Erythroblast (primary cell): ENCODE data around the gene ADORA2A.

Source experiments
- DNase-seq, 2 experiments: peaks; one replicate each; lab custom pipeline; 2025; lab: John Stamatoyannopoulos, UW
- GATA1 ChIP-seq: IDR thresholded peaks from 2 replicates; pipeline ENCODE4 v1.6.1; 2011; ENCODE audit warnings: low read depth, mild to moderate bottlenecking, control low read depth, low read length, moderate library complexity
- POLR2A ChIP-seq: IDR thresholded peaks from 2 replicates; pipeline ENCODE4 v1.6.1; 2011; ENCODE audit warnings: mild to moderate bottlenecking, low read length

The ADORA2A gene

GRCh38 chr22:24427500-24428164, at the start of gene ADORA2A:
Gene ADORA2A (plus strand): TSS chr22:24427599. CDS start chr22:24433405, 5,806 bp downstream.
- no peak for TF ChIP-seq POLR2A
- no peak for TF ChIP-seq GATA1
- no peak for DNase-seq

- TF ChIP-seq GATA1: no peak
- no peak for TF ChIP-seq POLR2A
- no peak for DNase-seq
Measured at GRCh38 chr22:24379536-24379935, 47.9 kb upstream of the ADORA2A start.

GRCh38 chr22:24380220-24380904, 47.0 kb upstream of the ADORA2A start:
- peak in 1 of 2 experiments; percentile 10 for DNase-seq
- TF ChIP-seq GATA1 (no peak), POLR2A (no peak)

GRCh38 chr22:24380905-24381230, 46.5 kb upstream of the ADORA2A start:
- peak in 1 of 2 experiments; percentile 30 for DNase-seq
- no peak for TF ChIP-seq GATA1
- no peak for TF ChIP-seq POLR2A

- TF ChIP-seq POLR2A (no peak), GATA1 (no peak)
- DNase-seq: no peak
Measured at GRCh38 chr22:24383061-24383460, 44.3 kb upstream of the ADORA2A start.

- no peak for DNase-seq
- TF ChIP-seq POLR2A: no peak
- TF ChIP-seq GATA1: no peak
Measured at GRCh38 chr22:24384131-24384530, 43.3 kb upstream of the ADORA2A start.

- no peak for TF ChIP-seq POLR2A
- no peak for TF ChIP-seq GATA1
- peak in 1 of 2 experiments; percentile 20 for DNase-seq
Measured at GRCh38 chr22:24386937-24387471, 40.4 kb upstream of the ADORA2A start.

GRCh38 chr22:24389680-24390079, 37.7 kb upstream of the ADORA2A start:
- TF ChIP-seq GATA1: no peak
- no peak for TF ChIP-seq POLR2A
- no peak for DNase-seq

GRCh38 chr22:24390156-24390555, 37.2 kb upstream of the ADORA2A start:
- TF ChIP-seq GATA1 (no peak), POLR2A (no peak)
- no peak for DNase-seq

GRCh38 chr22:24390576-24390975, 36.8 kb upstream of the ADORA2A start:
- no peak for DNase-seq
- no peak for TF ChIP-seq POLR2A
- TF ChIP-seq GATA1: no peak

- DNase-seq: no peak
- TF ChIP-seq POLR2A: no peak
- no peak for TF ChIP-seq GATA1
Measured at GRCh38 chr22:24391836-24392217, 35.6 kb upstream of the ADORA2A start.

- DNase-seq: peak; percentile 55 to 80
Measured at GRCh38 chr22:24392218-24392931, 35.0 kb upstream of the ADORA2A start.

GRCh38 chr22:24393012-24393559, 34.3 kb upstream of the ADORA2A start:
- no peak for DNase-seq
- TF ChIP-seq POLR2A: no peak
- TF ChIP-seq GATA1: no peak

More at GRCh38 chr22:24392218-24392931, 35.0 kb upstream of the ADORA2A start:
- TF ChIP-seq GATA1: no peak
- TF ChIP-seq POLR2A: no peak

- TF ChIP-seq POLR2A: no peak
- no peak for TF ChIP-seq GATA1
- DNase-seq: no peak
Measured at GRCh38 chr22:24393848-24394247, 33.6 kb upstream of the ADORA2A start.
